ENCODE data around the gene PPP4C.

DNA sequence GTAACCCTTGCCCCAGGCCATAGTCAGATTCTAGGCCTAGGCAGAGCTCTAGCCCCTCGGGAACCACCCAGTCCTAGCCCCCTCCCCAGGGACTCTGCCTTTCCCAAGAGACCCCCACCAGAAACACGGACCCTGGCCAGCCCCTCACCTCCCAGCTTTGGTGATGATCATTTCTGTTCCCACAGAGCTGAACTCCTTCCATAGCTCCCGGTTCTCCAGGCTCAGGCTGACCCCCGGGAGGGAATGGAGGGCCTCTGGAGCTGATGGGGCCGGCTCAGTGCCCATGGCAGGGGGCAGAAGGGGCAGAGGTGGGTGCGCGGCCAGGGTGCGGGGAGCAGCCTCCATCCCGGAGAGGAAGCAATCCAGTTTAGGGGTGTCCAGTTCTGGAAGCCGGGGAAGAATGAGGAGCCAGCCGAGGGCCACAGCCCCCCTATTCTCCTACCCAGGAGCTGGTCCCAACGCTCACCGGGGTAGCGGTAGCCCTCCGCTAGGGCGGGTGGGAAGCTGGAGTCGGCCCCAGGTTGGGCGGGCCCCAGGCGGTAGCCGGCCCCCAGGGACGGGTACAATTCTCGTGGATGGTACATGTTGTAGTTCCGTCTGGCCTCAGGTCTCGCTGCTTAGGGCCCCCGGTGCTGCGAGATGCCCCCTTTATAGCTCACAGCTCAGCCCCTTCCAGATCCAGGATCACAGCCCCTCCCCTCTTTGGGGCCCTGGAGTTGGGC lies 15.0 kb downstream of the PPP4C start:
- no peak for TF ChIP-seq CTCF (IDR thresholded peaks at IDR 0.05)
- no peak for TF ChIP-seq POLR2A (IDR thresholded peaks at IDR 0.05)

Data from Peyer's patch (tissue), 4 donors.